OCI-LY1 (cell line): ENCODE data around the gene TMEM233.

Source experiments
- EZH2 ChIP-seq: fragments of 200-600 bp; sonication (generic), shearing (Covaris generic); IDR thresholded peaks from 2 replicates; pipeline ENCODE4 v1.8.0; 2017; ENCODE audit warnings: borderline replicate concordance, mixed run types, mild to moderate bottlenecking, antibody characterized with exemption, low read length, moderate library complexity, mixed read lengths
- TF ChIP-seq, protein P1 (sequence below): fragments of 200-600 bp; sonication (generic), shearing (Covaris generic); IDR thresholded peaks from 2 replicates; pipeline ENCODE4 v1.5.1; 2017; ENCODE audit warnings: mild to moderate bottlenecking, antibody characterized with exemption, low read length, moderate library complexity, mixed read lengths

DNA sequence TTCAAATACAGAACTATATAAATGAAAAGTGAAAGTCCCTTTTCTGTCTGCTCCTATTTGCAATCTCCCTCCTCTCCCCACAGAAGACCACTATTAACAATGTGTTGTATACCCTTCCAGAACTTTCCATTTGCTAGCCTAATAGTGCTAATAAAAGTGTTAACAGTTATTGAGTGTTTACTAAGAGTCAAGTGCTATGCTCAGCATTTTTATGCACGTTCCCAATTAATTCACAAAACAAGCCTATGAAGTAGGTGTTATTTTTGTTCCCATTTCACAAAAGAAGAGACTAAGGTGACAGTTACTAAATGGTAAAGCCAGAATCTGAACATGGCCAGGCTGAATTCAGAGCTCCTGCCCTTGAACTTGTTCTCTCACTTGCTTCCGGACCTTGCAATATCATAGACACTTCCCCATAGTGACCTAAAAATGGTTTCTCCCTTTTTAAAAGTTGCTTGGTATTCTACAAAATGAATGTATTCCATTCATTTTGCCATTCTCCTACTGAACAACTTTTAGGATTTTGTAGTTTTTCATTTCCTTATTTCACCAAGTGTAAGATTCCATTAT, 72.7 kb downstream of the TMEM233 start:
- TF ChIP-seq, protein P1, sequence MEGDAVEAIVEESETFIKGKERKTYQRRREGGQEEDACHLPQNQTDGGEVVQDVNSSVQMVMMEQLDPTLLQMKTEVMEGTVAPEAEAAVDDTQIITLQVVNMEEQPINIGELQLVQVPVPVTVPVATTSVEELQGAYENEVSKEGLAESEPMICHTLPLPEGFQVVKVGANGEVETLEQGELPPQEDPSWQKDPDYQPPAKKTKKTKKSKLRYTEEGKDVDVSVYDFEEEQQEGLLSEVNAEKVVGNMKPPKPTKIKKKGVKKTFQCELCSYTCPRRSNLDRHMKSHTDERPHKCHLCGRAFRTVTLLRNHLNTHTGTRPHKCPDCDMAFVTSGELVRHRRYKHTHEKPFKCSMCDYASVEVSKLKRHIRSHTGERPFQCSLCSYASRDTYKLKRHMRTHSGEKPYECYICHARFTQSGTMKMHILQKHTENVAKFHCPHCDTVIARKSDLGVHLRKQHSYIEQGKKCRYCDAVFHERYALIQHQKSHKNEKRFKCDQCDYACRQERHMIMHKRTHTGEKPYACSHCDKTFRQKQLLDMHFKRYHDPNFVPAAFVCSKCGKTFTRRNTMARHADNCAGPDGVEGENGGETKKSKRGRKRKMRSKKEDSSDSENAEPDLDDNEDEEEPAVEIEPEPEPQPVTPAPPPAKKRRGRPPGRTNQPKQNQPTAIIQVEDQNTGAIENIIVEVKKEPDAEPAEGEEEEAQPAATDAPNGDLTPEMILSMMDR = no peak
- no peak for TF ChIP-seq EZH2
